ENCODE measurements around the gene PNISR. TPM values are rescaled to one million over a fixed set of nuclear protein-coding genes. Genes with fewer than 3 reads are reported as not detected.
A peak's percentile ranks its signal among the peaks of the same experiment; 100 is the strongest.

Gene PNISR
- total RNA-seq, 1 donor, result 82.0 TPM

GRCh38 chr6:99359800-99360199, 65.3 kb downstream of the PNISR start:
- no peak for TF ChIP-seq CTCF (IDR thresholded peaks at IDR 0.05; ENCODE audit: insufficient read depth, low read depth, low read length)
- no peak for DNase-seq (ENCODE audit: low read depth)
- no peak overlapping the region for H3K4me3 ChIP-seq (ENCODE audit: low read depth, low read length)

GRCh38 chr6:99356641-99357040, 68.5 kb downstream of the PNISR start:
- TF ChIP-seq CTCF (IDR thresholded peaks at IDR 0.05; ENCODE audit: insufficient read depth, low read depth, low read length), result no peak
- no peak for DNase-seq (ENCODE audit: low read depth)
- H3K4me3 ChIP-seq (ENCODE audit: low read depth, low read length), result no peak overlapping the region

GRCh38 chr6:99354983-99355382, 70.1 kb downstream of the PNISR start:
- TF ChIP-seq CTCF (IDR thresholded peaks at IDR 0.05; ENCODE audit: insufficient read depth, low read depth, low read length), result no peak
- H3K4me3 ChIP-seq (ENCODE audit: low read depth, low read length), result no peak overlapping the region
- DNase-seq (ENCODE audit: low read depth), result no peak

- TF ChIP-seq CTCF (IDR thresholded peaks at IDR 0.05; ENCODE audit: insufficient read depth, low read depth, low read length), result no peak
- DNase-seq (ENCODE audit: low read depth), result no peak
- no peak overlapping the region for H3K4me3 ChIP-seq (ENCODE audit: low read depth, low read length)
Observed at GRCh38 chr6:99353126-99353525, 72.0 kb downstream of the PNISR start.

GRCh38 chr6:99350573-99350972, 74.5 kb downstream of the PNISR start:
- no peak for DNase-seq (ENCODE audit: low read depth)
- TF ChIP-seq CTCF (IDR thresholded peaks at IDR 0.05; ENCODE audit: insufficient read depth, low read depth, low read length), result no peak
- H3K4me3 ChIP-seq (ENCODE audit: low read depth, low read length), result no peak overlapping the region

GRCh38 chr6:99349171-99350141, 75.7 kb downstream of the PNISR start, which contains the start of gene FAXC:
Gene FAXC (minus strand): TSS chr6:99349674. CDS start chr6:99349372, 302 bp downstream.
- peak within 1 kb of the TSS; percentile 53 for H3K4me3 ChIP-seq (ENCODE audit: low read depth, low read length)
- no peak for TF ChIP-seq CTCF (IDR thresholded peaks at IDR 0.05; ENCODE audit: insufficient read depth, low read depth, low read length)
- DNase-seq (ENCODE audit: low read depth), result peak; percentile 3

All from fibroblast of villous mesenchyme (primary cell).